ENCODE data around the gene BICDL2. TPM values are rescaled to one million over a fixed set of nuclear protein-coding genes. Genes with fewer than 3 reads are reported as not detected.

BICDL2 gene
- total and polyA plus RNA-seq, 2 of the 4 experiments (the other 2 are of a cell fraction) = 0.17 to 0.18 TPM

DNA sequence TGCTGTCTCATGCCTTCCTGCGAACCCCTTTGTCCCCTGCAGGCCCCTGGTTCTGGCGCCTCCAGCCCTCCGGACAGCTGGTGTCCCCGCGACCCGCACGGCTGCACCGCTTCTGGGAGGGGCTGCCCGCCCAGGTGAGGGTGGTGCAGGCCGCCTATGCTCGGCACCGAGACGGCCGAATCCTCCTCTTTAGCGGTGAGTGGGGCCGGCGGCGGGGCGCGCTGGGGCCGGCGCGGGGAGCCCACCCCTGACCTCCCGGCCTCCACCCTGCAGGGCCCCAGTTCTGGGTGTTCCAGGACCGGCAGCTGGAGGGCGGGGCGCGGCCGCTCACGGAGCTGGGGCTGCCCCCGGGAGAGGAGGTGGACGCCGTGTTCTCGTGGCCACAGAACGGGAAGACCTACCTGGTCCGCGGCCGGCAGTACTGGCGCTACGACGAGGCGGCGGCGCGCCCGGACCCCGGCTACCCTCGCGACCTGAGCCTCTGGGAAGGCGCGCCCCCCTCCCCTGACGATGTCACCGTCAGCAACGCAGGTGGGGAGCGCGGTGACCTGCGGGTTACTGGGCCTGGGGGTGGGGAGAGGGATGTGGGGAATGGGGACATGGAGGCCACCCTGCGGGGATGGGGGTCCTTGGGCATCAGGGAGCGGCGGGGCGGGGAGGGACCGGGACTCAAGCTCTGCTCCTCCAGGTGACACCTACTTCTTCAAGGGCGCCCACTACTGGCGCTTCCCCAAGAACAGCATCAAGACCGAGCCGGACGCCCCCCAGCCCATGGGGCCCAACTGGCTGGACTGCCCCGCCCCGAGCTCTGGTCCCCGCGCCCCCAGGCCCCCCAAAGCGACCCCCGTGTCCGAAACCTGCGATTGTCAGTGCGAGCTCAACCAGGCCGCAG is 21.6 kb upstream of the BICDL2 start:
- Histone ChIP-seq H3K27me3 (ENCODE audit: control insufficient read depth, insufficient read depth, low read length) (no peaks in the 10 kb centered on the region), H3K4me2 (ENCODE audit: low read depth, low read length) (peak overlapping the region; percentile 86), H3K27ac (ENCODE audit: insufficient read depth, low read length) (peak overlapping the region; percentile 59; the same call in 1 of the 2 replicates), H4K5ac (ENCODE audit: low read depth, low read length) (peak overlapping the region; percentile 5; the same call in 1 of the 2 replicates), H3K18ac (ENCODE audit: low read depth, low read length) (no peak overlapping the region), H3K56ac (ENCODE audit: extremely low read depth, insufficient read depth, low read length) (no peak overlapping the region), H3K4me3 (ENCODE audit: insufficient read depth, low read depth, low read length) (peak overlapping the region; percentile 75), H3K14ac (replicated peaks; ENCODE audit: low read depth, low read length) (peak overlapping the region; percentile 97), H4K8ac (ENCODE audit: low read depth in 2 of 2, low read length in 2 of 2) (peak overlapping the region; percentile 96 to 100; a peak in 3 of 4 replicates), H2BK15ac (ENCODE audit: low read depth, low read length) (no peak overlapping the region), H3K9ac (ENCODE audit: low read depth, low read length) (peak overlapping the region; percentile 66), H3K36me3 (ENCODE audit: control insufficient read depth, insufficient read depth, low read length) (no peaks in the 10 kb centered on the region), H3K23ac (ENCODE audit: low read depth, low read length) (peak overlapping the region; percentile 87), H4K20me1 (ENCODE audit: insufficient read depth, low read length) (no peaks in the 10 kb centered on the region; the same call in 1 of the 2 replicates), H4K91ac (ENCODE audit: insufficient read depth, low read depth, low read length) (peak overlapping the region; percentile 65; the same call in 1 of the 2 replicates), H2BK120ac (ENCODE audit: low read depth, low read length) (no peak overlapping the region), H2BK5ac (ENCODE audit: low read depth, low read length, poor library complexity, severe bottlenecking) (peak overlapping the region; percentile 27), H2BK20ac (ENCODE audit: low read depth, low read length) (no peak overlapping the region), H3K4me1 (ENCODE audit: control insufficient read depth, insufficient read depth, low read length) (peaks cover 5% of the 10 kb centered on the region), H3K9me1 (ENCODE audit: insufficient read depth, low read length) (peaks cover 10% of the 10 kb centered on the region), H2AK9ac (replicated peaks; ENCODE audit: low read depth, low read length, poor library complexity) (peak overlapping the region; percentile 65), H2AFZ (replicated peaks; ENCODE audit: low read length, poor library complexity) (peak overlapping the region; percentile 100), H3K79me1 (ENCODE audit: low read depth in 1 of 2, low read length in 2 of 2) (peaks cover 0 to 16% of the 10 kb centered on the region in 2 experiments; a peak in 1 of 4 replicates), H2AK5ac (ENCODE audit: low read depth, low read length) (peak overlapping the region; percentile 56), H3K9me3 (ENCODE audit: control insufficient read depth, insufficient read depth, low read length) (no peaks in the 10 kb centered on the region), H3K4ac (ENCODE audit: low read depth, low read length) (peak overlapping the region; percentile 90)
- BruUV-seq (replicated peaks) = no TSS peak
- DNase-seq (no peak), ATAC-seq (ENCODE audit: low read depth) (peak; percentile 15)
- ChIA-PET CTCF (interaction anchor here (0.5 to 2.2 kb wide), 9 partner anchors 11 to 113 kb away, joined by 3 to 9 read pairs (median 4); partner anchors contain the start of gene ZNF213), POLR2A (ENCODE audit: unreplicated experiment) (interaction anchor here (0.9 kb wide), 1 partner anchor 39 kb away, joined by 12 read pairs; the partner anchor contains the start of gene TNFRSF12A)
- in situ Hi-C loops (cut with MboI; ENCODE audit: low sequenced_read_pairs) = no loop called here
- 20% methylated on average over 17 of the region's 77 CpGs; no CpG with 5 or more reads in 1 of the 2 experiments for WGBS, 2 experiments (ENCODE audit: extremely low coverage in 2 of 2, insufficient read length in 1 of 2)
- intact Hi-C loops (cut with micrococcal nuclease) = loop anchor here (1.0 to 2.0 kb wide), 4 partner anchors 48 to 108 kb away; no protein-coding TSS in a partner anchor
- dilution Hi-C loops (cut with HindIII; ENCODE audit: low sequenced_read_pairs, unreplicated experiment) = no loop called here
- no peak for TF ChIP-seq CHD1 (IDR thresholded peaks at IDR 0.05; ENCODE audit: low read depth, low read length)
- peak; percentile 11; the same call in 1 of the 2 replicates for TF ChIP-seq MAZ (IDR thresholded peaks at IDR 0.05; ENCODE audit: borderline replicate concordance, low read depth, low read length)

Measured in IMR-90 (cell line).